ENCODE results near the gene RCAN2.
"Not testable (repeated sequence)": the region's sequence is repeated elsewhere in the genome, so short reads cannot be mapped to it uniquely, and the experiment has no call there.

RCAN2 gene

GRCh38 chr6:46395530-46395929 lies 95.7 kb downstream of the RCAN2 start:
- no peak overlapping the region for H3K4me3 ChIP-seq (ENCODE audit: control insufficient read depth, low read depth, low read length)
- no peak for TF ChIP-seq CTCF (conservative IDR thresholded peaks at IDR 0.05; ENCODE audit: control insufficient read depth, insufficient read depth, low read depth, low read length)
- no peak for DNase-seq (ENCODE audit: low read depth)

- DNase-seq (ENCODE audit: low read depth), result no peak
- H3K4me3 ChIP-seq (ENCODE audit: control insufficient read depth, low read depth, low read length), result no peak overlapping the region
- no peak for TF ChIP-seq CTCF (conservative IDR thresholded peaks at IDR 0.05; ENCODE audit: control insufficient read depth, insufficient read depth, low read depth, low read length)
Observed at GRCh38 chr6:46393940-46394337, 97.3 kb downstream of the RCAN2 start.

GRCh38 chr6:46393161-46393939 lies 97.9 kb downstream of the RCAN2 start:
- H3K4me3 ChIP-seq (ENCODE audit: control insufficient read depth, low read depth, low read length), result no peak overlapping the region
- no peak for DNase-seq (ENCODE audit: low read depth)
- TF ChIP-seq CTCF (conservative IDR thresholded peaks at IDR 0.05; ENCODE audit: control insufficient read depth, insufficient read depth, low read depth, low read length), result no peak

- no peak overlapping the region for H3K4me3 ChIP-seq (ENCODE audit: control insufficient read depth, low read depth, low read length)
- DNase-seq (ENCODE audit: low read depth), result no peak
- TF ChIP-seq CTCF (conservative IDR thresholded peaks at IDR 0.05; ENCODE audit: control insufficient read depth, insufficient read depth, low read depth, low read length), result no peak
Observed at GRCh38 chr6:46392294-46392693, 99.0 kb downstream of the RCAN2 start.

- H3K4me3 ChIP-seq (ENCODE audit: control insufficient read depth, low read depth, low read length), result no peak overlapping the region
- no peak for DNase-seq (ENCODE audit: low read depth)
- no peak for TF ChIP-seq CTCF (conservative IDR thresholded peaks at IDR 0.05; ENCODE audit: control insufficient read depth, insufficient read depth, low read depth, low read length)
Observed at GRCh38 chr6:46390153-46390876, 100.9 kb downstream of the RCAN2 start.

- not testable (repeated sequence) for DNase-seq (ENCODE audit: low read depth); H3K4me3 ChIP-seq (ENCODE audit: control insufficient read depth, low read depth, low read length)
Observed at GRCh38 chr6:46387728-46388127, 103.5 kb downstream of the RCAN2 start.

- H3K4me3 ChIP-seq (ENCODE audit: control insufficient read depth, low read depth, low read length), result no peak overlapping the region
- no peak for TF ChIP-seq CTCF (conservative IDR thresholded peaks at IDR 0.05; ENCODE audit: control insufficient read depth, insufficient read depth, low read depth, low read length)
- no peak for DNase-seq (ENCODE audit: low read depth)
Observed at GRCh38 chr6:46381579-46381978, 109.7 kb downstream of the RCAN2 start.
